ENCODE results near the gene NACC2.
"Not testable (repeated sequence)": the region's sequence is repeated elsewhere in the genome, so short reads cannot be mapped to it uniquely, and the experiment has no call there.

Gene NACC2

DNA sequence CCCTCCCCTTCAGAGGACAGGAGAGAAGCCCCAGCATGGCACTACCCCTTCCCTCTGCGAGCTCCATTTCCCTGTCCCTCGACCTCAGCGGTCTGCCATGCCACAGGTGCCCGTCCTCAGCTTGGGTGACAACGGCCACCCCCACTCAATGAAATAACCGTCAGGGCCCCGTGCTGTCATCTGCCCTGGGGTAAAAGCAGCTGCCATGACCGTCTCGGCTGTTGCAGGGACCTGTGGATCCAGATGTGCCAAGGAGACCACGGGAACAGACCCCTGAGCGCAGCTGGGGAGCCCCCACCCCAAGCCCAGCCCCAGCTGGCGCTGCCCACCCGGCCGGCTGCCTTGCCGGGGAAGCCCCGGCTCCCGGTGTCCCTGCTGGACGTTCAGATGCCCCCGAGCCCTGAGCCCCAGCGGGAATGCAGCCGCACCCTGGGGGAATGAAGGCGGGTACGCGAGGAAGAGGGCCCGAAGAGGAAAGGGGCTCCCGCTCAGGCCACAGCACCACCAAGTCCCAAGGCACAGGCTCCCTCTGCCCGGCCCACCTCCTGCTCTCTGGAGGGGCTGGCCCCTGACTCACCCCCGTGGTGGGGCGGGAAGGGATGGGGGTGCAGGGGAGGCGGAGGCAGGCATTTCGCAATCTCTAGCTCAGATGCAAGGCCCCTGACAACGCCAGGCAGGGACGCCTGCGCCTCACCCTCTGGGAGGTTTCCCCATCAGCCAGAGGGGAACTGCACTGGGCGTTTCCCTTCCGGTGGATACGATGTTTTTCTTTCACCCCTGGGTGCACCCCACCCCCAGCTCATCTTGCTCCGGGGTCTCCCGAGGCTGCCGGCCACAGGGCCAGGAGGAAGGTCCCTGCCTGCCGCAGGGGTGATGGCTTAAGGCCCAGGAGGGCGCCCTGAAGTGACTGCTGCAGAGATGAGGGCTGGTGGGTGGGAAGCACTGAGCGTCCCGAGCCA lies 49.2 kb downstream of the NACC2 start:
- no peak for DNase-seq (ENCODE audit: low read depth in 2 of 2)

DNA sequence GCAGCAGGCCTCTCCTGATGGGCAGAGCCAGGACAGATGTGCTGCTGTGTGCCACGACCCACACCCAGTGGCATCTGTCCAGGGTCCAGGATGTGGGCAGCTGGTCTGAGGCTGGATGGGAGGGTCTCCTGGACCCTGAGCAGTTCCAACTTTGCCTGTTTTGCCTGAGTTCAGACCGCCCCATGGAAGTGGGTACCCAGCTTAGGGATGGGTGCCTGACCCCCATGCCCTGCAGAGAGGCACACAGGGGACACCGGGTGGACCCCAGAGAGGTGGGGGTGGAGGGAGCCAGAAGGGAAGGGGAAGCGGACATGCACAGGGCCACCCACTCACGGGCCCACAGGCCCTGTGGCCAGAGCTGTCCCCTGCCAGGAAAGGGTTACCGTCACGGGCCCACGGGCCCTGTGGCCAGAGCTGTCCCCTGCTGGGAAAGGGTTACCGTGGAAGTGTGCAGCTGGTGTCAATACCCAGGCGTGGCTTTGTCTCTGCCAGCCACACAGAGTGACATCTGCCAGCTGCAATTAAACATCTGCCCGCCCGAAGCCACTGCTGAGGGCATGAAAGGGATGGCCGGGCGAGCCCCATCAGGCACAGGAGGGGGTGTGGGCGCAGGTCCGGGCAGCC lies 50.0 kb downstream of the NACC2 start:
- DNase-seq (ENCODE audit: low read depth in 2 of 2) = no peak

DNA sequence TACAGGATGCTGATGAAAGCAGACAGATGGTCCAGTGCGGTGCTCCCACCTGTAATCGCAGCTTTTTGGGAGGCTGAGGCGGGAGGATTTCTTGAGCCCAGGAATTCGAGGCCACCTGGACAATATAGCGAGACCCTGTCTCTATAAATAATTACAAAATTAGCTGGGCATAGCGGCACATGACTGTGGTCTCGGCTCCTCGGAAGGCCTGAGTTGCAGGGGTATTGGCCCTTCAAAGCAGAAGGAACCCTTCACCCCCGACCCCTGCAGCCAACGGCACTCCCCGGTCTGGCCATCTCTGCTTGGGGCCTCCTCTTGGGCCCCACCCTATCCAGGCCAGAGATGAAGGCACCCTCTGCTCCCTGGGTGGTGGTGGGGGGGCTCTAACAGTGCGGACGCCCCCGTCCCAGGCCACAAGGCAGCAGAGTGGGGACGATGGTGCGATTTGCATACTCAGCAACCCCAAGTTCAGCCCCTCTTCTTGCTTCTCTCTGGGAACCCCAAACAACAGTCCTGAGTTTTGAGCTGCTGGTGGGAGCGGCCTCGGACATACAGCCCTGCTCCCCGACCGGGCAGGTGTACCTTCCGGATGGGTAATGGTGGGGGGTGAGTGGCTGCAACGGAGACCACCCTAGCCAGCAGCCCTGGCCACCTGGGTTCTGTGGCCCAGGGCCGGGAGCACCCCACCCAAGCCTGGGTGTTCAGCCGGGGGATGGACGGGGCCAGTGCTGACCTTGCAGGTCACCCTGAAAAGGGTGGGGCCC lies 50.7 kb downstream of the NACC2 start:
- no peak for DNase-seq (ENCODE audit: low read depth in 2 of 2)

DNA sequence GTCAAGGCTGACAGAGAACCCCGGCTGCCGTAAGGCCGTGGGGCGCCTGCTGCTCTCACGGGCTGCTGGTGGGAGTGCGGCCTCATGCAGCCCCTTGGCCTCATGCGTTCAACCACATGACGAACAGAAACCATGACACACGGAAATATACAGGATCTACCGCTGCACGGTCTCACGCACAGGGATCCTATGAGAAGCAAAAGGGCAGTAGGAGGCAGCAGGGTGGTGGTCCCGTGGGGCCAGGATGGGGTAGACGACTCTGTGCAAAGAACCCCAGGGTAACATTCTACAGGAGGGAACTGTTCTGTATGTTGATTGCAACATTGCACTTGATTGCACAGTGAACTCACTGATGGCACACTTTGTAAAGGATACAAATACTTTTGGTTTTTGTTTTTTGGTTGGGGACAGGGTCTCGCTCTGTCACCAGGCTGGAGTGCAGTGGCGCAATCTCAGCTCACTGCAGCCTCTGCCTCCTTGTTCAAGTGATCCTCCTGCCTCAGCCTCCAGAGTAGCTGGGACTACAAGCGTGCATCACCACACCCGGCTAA lies 51.6 kb downstream of the NACC2 start:
- no peak for DNase-seq (ENCODE audit: low read depth in 2 of 2)

DNA sequence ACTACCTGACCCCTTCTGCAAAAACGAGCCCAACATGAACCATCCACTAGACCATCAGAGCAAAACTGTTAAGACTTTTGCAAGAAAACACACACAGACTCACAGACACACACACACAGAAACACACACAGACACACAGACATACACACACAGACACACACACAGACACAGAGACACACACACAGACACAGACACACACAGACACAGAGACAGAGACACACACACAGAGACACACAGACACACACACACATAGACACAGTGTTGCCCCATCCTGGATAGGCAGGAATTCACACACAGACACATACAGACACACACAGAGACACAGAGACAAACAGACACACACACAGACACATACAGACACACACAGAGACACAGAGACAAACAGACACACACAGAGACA lies 52.5 kb downstream of the NACC2 start:
- no peak for DNase-seq (ENCODE audit: low read depth in 2 of 2)

DNA sequence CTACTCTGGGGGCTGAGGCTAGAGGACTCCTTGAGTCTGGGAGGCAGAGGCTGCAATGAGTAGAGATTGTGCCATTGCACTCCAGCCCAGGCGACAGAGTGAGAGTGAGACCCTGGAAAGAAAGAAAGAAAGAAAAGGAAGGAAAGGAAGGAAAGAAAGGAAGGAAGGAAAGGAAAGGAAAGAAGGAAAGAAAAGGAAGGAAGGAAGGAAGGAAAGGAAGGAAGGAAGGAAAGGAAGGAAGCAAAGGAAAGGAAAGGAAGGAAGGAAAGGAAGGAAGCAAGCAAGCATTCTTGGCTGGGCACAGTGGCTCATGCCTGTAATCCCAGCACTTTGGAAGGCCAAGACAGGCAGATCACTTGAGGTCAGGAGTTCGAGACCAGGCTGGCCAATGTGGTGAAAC lies 54.2 kb downstream of the NACC2 start:
- DNase-seq (ENCODE audit: low read depth in 2 of 2) = not testable (repeated sequence)

DNA sequence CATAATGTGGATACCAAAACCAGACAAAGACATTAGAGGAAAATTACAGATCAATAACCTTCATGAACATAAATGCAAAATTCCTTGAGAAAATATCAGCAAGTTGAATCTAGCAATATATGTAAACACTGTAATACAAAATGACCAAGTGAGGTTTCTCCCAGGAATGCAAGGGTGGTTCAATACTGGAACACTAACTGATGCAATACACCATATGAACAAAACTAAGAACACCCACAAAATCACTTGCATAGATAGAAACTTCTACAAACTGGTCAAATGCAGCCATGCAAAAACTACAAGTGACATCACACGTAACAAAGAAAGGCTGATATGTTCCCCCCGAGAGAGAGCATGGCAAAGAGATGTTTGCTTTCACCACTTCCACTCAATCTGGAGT lies 55.6 kb downstream of the NACC2 start:
- DNase-seq (ENCODE audit: low read depth in 2 of 2) = no peak

DNA sequence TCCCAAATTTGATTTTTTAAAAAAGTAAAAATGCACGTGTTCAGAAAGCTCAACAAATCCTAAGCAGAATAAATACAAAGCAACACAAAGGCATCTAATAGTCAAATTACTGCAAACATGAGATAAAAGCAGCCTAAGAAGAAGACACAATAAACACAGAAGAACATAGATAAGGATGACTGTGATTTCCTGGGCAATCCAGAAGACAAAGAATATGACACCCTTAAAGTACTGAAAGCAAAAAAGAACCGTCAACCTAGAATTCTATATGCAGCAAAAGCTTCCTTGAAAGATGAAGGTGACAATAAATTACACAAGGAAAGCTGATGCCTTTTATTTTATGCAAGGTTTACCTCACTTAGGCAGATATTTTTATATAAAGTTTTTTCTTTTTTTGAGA lies 58.2 kb downstream of the NACC2 start:
- no peak for DNase-seq (ENCODE audit: low read depth in 2 of 2)

DNA sequence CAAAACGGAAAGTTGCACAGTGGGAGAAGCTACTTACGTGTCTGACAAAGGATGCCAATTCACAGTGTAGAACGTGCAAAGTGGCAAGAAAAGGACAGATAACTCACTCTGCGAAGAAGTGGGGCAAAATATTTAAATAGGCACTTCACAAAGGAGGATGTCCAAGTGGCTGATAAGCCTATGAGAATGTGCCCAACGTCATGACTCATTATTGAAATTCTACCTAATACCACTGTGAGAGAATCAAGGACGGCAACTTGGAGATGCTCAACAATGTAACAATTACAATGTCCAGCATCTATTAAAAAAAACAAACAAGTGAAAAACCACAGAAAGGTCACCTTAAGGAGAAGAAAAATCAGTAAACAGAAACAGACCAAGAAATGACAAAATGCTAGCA lies 59.0 kb downstream of the NACC2 start:
- no peak for DNase-seq (ENCODE audit: low read depth in 2 of 2)

DNA sequence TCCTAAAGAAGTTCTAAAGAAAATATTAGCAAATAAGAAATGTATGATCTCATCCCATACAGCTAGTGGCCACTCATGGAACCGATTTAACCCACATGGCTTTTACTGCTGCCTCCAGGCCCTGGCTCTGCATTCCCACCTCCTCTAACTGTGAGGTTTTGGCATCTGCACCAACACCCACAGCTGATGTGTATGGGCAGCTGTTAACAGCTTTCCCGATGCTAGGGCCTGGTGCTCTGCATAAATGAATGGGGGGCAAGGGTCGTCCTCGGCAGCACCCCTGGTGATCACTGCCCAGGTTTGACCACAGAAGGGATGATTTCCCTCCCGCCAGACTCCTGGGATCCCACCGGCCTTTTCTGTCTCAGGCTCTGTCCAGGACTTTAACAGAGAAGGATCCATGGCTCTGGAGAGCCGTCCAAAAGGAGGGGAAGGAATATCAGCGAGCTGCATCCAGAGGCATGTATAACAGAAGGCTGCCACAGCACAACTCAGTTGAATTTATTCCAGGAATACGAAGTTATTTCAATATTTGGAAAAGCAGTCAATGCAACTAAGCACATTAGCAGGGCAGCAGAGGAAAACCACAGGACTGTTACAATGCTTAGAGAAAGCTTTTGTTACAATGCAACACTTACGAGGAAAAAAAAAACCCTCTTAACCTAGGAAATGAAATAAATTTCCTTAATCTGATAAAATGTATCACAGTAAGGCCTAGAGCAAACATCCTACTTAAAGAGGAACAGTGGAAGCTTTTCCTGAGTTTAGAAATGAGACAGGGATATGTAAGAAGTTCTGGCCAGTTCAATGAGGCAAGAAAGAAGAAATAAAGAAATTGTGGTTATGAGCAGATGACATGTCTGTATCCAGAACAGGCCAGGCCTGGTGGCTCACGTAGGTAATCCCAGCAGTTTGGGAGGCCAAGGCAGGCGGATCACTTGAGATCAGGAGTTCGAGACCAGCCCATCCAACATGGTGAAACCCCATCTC lies 63.1 kb downstream of the NACC2 start:
- DNase-seq (ENCODE audit: low read depth in 2 of 2) = no peak

DNA sequence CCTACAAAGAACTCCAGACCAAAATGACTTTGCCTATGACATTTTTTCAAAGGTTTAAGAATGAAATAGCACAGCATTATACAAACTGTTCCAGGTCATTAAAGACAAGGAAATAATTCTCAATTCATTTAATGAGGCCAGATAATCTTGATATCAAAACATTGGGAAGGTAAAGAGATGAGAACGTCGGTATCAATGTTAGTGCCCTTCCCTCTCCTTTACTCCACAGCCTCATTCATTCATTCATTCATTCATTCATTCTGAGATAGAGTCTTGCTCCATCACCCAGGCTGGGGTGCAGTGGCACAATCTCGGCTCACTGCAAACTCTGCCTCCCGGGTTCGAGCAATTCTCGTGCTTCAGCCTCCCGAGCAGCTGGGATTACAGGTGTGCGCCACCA lies 64.0 kb downstream of the NACC2 start:
- no peak for DNase-seq (ENCODE audit: low read depth in 2 of 2)

DNA sequence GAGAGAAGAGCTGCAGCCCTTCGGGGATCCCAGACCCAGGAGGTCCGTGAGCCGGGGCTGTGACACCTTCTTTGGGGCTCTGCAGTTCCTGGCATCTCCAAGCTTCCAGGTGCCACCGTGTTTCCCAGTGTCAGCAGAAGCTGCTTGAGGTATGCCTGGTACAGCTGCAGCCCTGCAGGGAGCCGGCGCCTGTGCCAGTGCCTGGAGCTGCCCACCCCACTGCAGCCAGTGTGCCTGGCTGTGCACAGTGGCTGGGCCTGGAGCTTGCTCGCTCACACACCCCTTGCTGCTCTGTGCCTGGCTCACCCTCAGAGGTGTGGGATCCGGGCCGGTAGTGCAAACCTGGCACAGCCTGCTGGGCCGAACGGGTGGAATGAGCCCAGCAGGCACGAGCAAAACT lies 65.5 kb downstream of the NACC2 start:
- no peak for DNase-seq (ENCODE audit: low read depth in 2 of 2)

DNA sequence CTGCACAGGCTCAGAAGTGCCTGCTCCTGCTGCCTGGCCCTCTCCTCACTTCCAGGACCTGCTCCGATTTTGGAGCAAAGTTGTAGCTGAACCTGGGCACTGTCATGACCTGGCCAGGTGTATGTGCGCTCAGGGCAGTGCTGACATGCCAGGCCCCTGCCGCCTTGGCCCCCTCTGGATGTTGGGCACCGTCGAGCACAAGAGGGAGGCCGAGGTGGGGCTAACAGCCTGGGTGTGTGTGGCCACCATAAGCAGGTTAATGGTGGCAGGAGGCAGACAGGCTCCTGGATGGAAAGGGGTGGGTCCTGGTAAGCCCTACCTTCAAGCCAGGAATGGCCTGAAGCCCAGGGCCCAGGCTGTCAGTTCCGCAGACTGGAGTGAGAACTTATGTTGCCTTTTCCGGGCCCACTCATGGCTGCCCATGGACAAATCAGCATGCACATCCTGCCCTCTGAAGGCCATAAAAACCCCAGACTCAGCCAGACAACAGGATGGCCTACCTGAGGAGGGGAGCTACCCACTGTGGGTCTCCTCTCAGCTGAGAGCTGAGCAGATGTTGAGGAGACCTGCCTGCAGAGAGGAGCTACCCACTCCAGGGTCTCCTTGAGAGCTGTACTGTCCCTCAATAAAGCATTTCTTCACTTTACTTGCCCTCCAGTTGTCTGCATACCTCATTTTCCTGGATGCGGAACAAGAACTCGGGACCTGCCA lies 66.2 kb downstream of the NACC2 start:
- DNase-seq (ENCODE audit: low read depth in 2 of 2) = no peak

DNA sequence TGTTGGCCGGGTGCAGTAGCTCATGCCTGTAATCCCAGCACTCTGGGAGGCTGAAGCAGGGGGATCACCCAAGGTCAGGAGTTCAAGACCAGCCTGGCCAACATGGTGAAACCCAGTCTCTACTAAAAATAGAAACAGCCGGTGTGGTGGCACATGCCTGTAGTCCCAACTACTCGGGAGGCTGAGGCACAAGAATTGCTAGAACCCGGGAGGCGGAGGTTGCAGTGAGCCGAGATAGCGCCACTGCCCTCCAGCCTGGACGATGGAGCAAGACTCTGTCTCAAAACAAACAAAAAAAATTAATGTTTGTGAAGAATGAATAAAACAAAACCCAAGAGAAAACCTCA lies 68.2 kb downstream of the NACC2 start:
- DNase-seq (ENCODE audit: low read depth in 2 of 2) = not testable (repeated sequence)

DNA sequence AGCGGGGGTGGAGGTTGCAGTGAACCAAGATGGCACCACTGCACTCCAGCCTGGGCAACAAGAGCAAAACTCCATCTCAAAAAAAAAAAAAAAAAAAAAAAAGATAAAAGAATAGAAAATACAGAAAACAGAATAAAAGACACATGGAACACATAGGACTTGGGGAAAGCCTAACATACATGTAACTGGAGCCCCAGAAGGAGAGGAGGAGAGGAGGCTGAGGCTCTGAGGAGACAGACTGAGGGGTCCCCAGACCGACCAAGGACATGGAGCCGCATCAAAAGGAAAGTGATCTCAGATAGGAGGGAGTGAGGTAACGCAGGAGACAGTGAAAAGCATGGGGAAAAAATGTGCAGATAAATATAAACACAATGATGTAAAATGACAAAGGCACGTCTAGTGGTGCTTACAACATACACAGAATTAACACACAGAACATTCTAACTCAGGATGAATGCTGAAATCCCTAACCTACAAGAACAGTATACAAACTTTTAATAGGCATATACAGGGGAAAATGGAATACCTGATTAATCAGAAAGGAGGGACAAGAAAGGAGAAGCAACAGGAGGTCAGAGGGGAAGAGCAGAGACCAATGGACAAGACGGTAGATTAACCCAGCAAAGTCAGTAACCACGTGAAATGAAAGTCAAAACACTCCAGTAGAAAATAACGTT lies 68.7 kb downstream of the NACC2 start:
- no peak for DNase-seq (ENCODE audit: low read depth in 2 of 2)

DNA sequence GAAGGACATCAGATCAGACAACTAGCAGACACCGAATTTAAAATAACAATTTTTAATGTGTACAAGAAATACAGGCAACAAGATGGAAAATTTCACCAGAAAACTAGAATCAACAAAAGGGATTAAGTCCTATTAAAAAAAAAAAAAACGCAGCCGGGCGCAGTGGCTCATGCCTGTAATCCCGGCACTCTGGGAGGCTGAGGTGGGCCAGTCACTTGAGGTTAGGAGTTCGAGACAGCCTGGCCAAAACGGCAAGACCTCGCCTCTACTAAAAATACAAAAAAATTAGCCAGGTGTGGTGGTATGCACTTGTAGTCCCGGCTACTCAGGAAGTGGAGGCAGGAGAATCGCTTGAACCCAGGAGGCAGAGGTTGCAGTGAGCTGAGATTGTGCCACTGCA lies 69.6 kb downstream of the NACC2 start:
- DNase-seq (ENCODE audit: low read depth in 2 of 2) = no peak

DNA sequence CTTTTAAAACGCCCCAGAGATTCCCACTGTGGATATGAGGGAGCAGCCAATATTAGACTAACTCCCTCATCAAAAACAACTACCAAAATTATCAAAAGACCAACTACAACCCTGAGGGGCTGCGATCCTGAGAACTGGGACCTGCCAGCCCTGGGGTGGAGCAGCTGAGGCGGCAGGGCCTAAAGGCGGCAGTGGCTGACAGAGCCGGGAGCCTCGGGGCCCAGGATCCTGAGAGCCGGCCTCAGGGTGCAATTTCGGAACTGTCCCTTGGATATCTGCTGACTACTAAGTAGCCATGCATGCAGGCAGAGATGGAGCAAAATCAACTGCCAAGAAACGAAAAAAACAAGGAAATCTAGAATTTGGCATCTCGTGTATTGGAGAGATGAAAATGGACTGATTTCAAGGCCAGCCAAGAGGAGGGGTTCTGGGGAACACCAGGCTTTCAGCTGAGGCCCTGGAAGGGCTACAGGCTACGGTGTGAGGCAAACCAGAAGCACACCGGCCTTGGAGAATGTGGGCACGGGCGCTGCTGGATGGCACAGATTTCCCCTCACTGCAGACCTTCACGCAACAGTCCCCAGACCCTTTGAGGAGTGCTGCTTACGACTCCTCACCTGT lies 70.3 kb downstream of the NACC2 start:
- DNase-seq (ENCODE audit: low read depth in 2 of 2) = no peak

DNA sequence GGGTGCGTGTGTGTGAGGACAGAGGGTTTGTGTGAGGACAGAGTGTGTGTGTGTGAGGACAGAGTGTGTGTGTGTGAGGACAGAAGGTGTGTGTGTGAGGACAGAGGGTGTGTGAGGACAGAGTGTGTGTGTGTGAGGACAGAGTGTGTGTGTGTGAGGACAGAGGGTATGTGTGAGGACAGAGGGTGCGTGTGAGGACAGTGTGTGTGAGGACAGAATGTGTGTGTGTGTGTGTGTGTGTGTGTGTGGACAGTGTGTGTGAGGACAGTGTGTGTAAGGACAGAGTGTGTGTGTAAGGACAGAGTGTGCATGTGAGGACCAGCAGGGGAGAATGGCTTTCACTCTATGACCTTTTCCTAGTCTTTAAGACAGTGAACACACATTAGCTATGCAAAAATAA lies 70.8 kb downstream of the NACC2 start:
- no peak for DNase-seq (ENCODE audit: low read depth in 2 of 2)

DNA sequence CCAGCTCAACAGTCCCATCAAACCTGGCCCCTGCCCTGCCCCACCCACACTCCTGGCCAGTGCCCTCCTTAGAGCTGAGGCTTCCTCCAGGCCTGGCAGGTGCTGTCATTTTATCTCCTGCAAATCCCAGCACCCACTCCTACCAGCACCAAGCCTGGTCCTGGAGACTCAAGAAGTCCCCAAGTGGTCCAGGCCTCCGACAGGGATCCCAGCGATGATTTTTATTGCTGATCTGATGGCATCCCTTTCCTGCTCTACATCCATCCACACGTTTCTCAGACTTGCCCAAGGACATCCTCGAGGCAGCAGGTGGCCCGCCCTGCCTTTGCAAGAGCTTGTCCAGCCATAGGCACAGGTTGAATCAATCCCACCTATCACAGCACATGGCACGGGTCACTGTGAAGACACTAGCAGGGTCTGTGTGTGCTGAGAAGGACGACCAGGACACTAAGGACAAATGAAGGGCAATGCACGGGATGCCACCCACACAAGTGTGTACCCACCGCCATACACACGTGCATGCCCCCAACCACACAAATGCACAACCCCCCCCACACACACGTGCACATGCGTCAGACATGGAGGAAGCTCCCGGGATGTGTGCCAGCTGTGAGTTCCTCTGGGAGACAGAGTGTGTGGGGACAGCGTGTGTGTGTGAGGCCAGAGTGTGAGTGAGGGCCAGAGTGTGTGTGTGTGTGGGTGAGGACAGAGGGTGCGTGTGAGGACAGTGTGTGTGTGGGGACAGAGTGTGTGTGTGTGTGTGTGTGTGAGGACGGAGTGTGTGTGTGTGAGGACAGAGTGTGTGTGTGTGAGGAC lies 71.5 kb downstream of the NACC2 start:
- DNase-seq (ENCODE audit: low read depth in 2 of 2) = no peak
